Subcutaneous adipose tissue (tissue), 4 donors: ENCODE measurements around the gene DNAI2. TPM values are rescaled to one million over a fixed set of nuclear protein-coding genes. Genes with fewer than 3 reads are reported as not detected.

Source experiments
- total RNA-seq, 4 donors: library from RNA; depleted of rRNA; stranded (reverse); fragments of >200 nt; gene quantifications; one replicate each; pipeline ENCODE4 v1.1.0, GENCODE V29; 2016
- TF ChIP-seq, protein P1 (sequence below): fragments of 450-650 bp; IDR thresholded peaks from one replicate; pipeline ENCODE4 v1.5.1; 2016; ENCODE audit warnings: low read depth, mild to moderate bottlenecking, control low read depth, antibody characterized with exemption, moderate library complexity

The DNAI2 gene
- total RNA-seq, 4 donors from 2014 or later: not detected

DNA sequence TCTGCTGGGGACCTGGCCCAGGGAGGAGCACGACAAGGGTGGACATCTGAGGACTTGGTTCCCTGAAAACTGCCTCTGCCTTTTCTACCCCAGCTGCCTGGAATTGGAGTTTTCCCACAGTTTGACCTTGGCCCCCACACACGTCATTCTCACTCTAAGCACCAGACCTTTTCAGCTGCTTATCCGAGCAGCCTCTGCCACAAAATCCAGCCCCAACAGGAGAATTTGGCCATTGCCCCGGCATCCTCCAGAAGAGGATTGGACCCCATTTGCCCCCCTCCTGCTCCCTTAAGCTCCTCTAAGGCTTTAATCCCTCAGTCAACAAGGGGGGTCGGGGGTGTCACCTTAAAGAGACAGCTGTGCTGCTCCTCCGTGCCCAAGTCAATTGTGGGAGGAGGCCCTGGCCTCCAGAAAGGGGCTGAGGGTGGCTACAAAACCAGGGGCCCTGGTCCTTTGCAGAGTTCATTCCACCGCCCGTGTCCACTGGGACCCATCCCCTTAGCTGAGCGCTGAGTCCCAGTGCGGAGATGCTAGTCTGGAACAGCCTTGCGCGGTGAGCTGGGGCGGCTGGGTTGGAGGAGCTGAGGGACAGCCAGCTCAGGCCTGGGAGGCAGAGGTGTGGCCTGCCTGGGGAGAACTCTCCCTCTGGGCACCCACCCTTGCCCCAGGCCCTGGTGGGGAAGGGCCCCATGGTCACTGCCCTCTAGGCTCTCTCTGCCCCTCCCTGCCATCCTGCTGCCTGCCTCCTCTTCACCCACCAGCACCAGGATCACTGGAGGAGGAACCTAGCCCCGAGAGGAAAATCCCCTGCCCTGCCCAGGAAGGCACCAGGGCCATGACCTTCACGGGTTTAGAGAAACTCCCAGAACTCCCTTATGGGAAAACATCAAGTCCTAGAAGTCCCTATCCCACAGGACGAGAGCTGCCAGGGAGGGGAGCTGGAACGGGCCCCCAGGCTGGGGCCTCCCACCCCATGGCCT is 41.8 kb upstream of the DNAI2 start:
- TF ChIP-seq, protein P1, sequence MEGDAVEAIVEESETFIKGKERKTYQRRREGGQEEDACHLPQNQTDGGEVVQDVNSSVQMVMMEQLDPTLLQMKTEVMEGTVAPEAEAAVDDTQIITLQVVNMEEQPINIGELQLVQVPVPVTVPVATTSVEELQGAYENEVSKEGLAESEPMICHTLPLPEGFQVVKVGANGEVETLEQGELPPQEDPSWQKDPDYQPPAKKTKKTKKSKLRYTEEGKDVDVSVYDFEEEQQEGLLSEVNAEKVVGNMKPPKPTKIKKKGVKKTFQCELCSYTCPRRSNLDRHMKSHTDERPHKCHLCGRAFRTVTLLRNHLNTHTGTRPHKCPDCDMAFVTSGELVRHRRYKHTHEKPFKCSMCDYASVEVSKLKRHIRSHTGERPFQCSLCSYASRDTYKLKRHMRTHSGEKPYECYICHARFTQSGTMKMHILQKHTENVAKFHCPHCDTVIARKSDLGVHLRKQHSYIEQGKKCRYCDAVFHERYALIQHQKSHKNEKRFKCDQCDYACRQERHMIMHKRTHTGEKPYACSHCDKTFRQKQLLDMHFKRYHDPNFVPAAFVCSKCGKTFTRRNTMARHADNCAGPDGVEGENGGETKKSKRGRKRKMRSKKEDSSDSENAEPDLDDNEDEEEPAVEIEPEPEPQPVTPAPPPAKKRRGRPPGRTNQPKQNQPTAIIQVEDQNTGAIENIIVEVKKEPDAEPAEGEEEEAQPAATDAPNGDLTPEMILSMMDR: no peak

DNA sequence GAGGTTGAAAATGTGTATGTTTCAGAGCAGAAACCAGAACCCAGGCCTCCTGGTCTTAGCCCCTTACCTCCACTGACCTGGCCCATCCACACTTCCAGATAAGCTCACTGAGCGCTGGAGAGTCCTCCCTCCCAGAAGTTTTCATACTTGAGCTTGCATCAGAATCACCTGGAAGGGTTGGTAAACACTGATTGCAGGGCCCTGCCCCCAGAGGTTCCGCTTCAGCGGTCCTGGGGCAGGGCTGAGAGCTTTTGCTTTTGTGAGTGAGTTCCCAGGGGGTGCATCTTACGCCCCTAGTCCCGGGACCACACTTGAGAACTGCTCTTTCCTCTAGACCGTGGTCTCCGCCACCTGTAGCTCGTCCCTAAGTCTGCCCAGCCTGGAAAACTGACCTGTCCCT is 40.1 kb upstream of the DNAI2 start:
- TF ChIP-seq, protein P1: no peak

DNA sequence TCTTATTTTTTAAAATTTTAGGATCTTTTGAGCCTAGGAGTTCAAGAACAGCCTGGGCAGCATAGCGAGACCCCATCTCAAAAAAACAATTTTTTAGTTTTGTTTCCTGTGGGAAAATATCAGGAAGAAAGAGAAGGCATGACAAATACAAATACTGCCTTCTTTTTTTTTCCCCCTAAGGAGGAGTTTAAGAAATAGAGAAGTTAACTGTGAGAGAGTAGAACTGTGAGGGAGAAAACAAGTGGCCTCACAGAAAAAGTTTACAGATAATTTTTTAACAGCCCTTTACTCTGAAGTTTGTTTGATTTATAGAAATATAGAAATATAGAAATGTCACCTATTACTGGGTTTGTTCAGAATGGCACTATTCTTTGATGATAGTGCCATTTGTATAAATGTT is 39.5 kb upstream of the DNAI2 start:
- TF ChIP-seq, protein P1: no peak

DNA sequence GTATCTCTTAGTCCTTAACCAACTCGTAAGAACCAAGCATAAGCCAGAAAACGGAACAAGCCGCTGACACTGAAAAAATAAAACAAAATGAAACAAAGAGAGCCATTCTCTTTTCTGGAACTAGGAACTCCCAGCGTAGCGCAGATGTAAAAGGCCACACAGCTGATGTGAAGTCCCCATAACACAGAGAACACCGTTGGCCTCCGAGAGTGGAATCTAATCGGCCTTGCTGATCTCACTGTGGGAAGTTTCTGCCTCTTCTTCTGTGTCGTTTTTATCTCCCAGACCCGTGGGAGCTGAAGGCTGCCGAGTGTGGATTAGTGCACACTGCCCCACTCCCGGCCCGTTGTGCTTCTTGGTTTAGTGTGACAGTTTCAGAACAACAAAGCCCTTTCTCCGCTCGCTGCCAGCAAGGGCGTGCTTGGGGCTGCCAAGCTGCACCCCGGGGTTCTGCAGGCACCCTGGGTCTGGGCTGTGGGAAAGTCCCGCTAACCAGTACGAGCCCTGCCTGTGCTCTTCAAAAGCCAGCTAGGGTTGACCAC is 38.9 kb upstream of the DNAI2 start:
- TF ChIP-seq, protein P1: no peak

DNA sequence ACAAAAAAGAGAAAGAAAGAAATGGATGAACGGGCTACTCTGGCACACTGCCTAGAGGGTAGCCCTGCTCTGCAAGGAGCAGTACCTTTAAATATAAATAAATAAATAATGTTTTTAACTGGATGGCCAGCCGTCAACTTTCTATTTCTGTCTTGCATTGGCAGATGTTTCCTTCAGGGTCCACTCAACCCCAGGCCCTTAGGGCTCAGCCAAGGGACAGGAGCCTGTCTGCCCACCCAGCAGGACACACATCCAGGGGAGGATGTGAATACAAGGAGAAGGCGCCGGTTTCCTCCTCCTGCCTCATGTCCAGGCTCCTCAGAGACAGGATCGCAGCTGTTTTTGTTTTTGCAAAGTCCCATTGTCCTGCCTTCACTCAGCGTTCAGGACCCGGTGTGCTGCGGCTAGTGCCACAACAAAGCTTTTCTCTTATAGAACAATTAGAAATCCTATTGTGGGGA is 38.1 kb upstream of the DNAI2 start:
- TF ChIP-seq, protein P1: no peak

DNA sequence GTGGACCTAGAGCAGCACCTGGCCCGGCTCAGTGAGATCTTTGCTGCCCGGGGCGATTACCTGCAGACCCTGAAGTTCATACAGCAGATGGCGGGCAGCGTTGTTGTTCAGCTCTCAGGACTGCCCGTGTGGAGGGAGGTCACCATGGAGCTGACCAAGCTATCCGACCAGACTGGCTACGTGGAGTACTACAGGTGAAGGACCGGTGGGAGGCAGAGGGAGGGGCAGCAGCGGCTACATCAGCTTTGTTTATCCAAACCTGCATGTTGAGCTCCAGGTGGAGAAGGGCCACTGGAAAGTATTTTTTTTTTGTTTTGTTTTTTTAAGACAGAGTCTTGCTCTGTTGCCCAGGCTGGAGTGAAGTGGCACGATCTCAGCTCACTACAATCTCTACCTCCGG is 36.7 kb upstream of the DNAI2 start:
- TF ChIP-seq, protein P1: no peak

DNA sequence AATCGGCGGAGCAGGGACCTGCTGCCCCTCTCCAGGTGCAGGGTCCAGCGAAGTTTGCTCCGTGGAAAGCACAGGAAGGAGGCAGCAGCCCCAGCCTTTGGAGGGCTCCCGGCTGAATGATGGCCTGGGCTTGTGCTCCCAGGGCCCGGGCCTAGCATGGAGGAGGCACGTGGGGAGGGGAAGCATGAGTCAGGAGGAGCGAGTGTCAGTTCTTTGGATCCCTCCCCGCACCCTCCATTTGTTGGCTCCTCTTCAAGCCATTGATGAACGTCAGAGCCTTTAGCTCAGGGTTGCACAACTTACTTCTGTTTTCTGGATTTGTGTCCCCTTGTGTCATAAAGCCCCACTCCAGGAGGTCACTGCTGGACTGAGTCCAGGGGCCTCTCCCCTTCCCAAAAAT is 34.9 kb upstream of the DNAI2 start:
- TF ChIP-seq, protein P1: no peak
